NCI-H748 (cell line): Measurements from ENCODE around the gene DCTPP1.

ENCODE experiments used
- DNase-seq: peaks from one replicate; lab custom pipeline; 2025; ENCODE audit not compliant: unreplicated experiment; lab: John Stamatoyannopoulos, UW

Gene DCTPP1

DNA sequence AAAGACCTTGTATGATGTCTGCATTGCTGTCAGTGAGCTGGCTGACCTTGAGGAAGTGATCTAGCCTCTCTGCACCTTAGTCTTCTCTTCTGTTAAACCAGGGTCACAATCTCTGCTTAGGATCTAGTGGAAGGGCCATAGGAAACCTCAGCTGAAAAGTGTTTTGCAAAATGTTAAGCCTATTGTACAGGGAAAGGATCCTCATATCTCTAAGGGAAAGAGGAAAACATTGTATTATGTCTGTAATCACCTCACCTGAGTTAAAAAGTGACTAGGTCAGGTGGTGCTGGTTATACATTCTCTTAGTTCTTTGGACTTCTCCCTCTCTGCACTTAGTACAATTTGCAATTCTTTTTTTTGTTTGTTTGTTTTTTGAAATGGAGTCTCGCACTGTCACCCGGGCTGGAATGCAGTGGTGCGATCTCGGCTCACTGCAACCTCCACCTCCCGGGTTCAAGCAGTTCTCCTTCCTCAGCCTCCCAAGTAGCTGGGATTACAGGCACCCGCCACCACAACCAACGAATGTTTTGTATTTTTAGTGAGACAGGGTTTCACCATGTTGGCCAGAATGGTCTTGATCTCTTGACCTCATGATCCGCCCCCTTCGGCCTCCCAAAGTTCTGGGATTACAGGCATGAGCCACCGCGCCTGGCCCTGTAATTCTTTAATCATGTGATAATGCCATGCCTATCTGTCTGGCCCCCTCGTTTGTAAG is 17.8 kb upstream of the DCTPP1 start:
- no peak for DNase-seq

DNA sequence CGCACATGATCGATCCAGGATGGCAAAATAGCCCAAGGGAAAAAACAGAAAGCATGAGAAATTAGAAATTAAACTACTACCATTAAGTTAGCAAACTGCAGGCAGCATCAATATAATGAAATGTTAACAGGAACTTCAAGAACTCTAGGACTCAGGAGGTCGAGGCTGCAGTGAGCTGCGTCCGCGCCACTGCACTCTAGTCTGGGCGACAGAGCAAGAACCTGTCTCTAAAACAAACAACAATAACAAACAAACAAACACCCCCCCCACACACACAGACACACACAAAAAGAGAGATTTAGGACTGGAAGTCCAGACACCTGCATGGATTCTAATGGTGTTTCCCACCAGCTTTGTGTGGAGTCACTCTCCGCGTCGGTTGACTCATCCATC is 16.4 kb upstream of the DCTPP1 start:
- DNase-seq: no peak

DNA sequence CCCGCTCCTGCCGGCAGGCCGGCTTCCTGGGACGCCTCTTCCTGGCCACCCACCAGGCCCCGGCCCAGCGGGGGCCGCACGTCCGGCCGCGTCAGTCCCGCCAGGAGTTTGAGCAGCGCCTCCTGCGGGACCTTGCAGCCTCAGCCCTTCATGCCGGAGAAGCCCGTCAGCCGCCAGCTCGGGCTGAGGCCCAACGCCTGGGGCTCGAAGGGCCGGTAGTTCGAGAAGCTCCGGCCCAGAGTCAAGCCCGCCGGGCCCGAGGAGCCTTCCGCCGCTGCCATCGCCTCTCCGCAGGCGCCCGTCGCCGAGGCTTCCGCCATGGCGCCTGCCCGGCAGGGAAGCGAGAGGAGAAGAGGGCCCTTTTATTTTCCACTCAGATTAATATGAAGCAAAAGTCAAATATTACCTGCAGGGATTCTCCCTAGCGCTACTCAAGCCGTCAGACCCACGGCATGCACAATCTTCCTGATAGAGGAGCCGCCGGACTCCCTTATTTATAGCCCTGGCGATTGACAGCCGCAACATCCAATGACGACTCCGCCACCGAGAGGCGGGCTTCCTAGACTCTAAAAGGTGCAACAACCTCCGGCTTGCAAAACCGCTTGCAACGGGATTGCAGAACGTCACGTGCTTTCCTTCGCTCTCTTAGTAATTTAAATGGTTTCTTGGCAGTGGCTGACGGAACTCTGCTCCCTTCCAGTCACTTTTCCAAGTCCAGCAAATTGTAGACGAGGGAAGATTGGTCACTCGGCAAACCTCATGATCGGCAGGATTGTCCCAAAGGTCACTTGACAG is 15.8 kb upstream of the DCTPP1 start, which contains the start of gene SEPHS2:
Gene SEPHS2 (minus strand): TSS at position 467 of the 795 bp plus-strand sequence. CDS start 147 bp downstream, at position 320.
- DNase-seq: peak; percentile 95

DNA sequence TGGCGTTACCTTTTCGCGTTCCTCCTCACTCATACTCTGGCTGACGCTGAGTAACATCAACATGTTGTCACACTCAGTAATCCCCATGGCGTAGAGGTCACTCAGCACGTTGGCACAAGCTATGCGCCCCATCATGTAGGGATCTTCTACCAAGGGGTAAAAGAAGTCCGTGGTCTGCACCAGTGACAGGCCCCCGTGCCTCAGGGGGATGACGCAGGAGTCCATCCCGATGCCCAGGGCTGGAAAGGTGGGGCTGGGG is 15.2 kb upstream of the DCTPP1 start:
- peak; percentile 33 for DNase-seq

- peak; percentile 26 for DNase-seq
Measured at GRCh38 chr16:30444231-30445148, 14.7 kb upstream of the DCTPP1 start.

DNA sequence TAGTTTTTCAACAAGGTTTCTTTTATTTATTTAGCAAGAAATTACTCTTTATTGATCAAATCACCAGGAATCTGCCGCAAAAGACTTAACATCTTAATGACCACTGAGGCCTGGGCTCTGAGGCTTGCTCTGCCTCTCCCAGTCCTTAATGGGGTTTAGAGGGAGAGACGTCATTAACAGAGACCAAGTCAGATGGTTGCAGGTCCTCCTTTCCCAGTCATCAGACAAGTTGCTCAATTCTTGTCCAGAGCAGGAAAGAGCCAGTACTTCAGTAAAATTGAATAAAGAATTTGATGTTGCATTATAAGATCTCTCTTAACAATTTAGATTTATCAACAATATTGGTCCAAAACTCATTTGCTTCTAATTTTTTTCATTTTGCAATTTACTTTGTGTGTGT is 13.8 kb upstream of the DCTPP1 start:
- no peak for DNase-seq

- DNase-seq: no peak
Measured at GRCh38 chr16:30439720-30440348, 10.0 kb upstream of the DCTPP1 start.

DNA sequence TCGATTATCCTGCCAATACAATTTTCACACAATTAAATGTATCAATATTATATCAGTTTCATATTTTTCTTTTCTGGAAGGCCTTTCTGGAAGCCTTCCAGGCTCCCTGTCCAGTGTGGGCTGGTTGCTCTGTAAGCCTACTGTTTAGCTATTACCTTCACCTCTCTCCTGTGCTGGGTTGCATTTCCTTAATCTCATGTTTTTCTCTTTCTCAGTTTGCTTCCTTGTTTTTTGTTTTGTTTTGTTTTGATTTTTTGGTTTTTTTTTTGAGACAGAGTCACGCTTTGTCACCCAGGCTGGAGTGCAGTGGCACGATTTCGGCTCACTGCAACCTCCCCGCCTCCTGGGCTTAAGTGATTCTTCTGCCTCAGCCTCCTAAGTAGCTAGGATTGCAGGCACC is 9.0 kb upstream of the DCTPP1 start:
- no peak for DNase-seq

DNA sequence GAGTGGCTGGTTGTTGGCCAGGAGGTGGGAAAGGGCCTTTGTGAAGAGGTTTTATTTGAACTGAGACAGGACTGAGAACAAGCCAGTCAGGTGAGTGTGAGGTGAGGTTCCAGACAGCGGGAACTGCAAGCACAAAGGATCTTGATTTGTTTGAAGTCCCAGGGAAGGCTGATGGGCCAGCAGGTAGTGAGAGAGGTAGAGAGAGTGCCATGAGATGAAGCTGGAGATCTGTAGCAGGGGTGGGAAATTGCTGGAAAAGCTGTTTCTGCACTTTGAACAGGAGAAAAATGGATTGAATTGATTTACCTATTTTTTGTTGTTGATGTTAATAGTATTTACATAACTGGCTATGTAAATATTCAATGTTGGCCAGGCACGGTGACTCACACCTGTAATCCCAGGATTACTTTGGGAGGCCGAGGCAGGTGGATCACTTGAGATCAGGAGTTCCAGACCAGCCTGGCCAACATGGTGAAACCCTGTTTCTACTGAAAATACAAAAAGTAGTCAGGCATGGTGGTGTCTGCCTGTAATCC is 7.7 kb upstream of the DCTPP1 start:
- DNase-seq: peak; percentile 37

DNA sequence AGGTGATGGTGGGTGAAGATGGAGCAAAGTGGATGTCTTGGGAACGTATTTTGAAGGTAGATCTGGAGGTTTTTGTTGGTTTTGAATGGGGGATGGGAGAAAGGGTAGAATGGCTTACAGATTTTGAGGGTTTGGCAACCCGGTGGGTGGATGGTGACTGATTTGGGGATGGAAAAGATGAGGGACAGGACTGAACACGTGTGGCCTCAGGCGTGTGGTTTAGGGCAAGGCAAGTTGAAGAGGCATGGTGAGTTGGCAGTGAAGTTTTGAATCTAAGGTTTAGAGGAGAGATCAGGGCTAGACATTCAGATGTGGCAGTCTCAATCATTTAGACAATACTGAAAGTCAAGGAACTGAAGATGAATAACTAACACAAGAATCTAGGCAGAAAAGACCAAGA is 5.0 kb upstream of the DCTPP1 start:
- no peak for DNase-seq

DNA sequence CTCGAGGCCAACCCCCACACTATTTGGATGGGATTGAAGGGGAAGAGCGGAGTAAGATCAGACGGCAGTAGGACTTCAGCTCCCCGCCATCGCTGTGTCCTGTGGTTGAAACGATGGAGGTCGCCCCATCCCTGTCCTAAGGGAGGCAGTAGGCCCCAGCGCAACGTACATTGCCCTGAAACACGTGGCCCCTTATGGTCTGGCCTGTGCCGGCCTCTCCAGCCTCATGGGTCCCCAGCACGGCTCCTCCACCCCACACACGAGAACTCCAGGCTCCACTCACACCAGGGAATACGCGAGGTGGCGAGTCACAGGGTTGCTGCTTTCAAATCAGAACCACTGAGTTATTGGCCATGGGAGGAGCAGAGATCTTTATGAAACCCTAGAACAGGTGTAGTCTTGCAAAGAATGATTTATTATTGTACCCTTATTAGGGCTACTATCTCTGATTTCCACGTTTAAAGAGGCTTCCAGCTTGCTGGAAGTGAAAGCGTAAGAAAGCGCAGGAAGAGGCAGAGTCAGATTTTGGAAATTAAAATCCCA is 669 bp upstream of the DCTPP1 start:
- no peak for DNase-seq

- no peak for DNase-seq
Measured at GRCh38 chr16:30429418-30429677, 482 bp downstream of the DCTPP1 start.

DNA sequence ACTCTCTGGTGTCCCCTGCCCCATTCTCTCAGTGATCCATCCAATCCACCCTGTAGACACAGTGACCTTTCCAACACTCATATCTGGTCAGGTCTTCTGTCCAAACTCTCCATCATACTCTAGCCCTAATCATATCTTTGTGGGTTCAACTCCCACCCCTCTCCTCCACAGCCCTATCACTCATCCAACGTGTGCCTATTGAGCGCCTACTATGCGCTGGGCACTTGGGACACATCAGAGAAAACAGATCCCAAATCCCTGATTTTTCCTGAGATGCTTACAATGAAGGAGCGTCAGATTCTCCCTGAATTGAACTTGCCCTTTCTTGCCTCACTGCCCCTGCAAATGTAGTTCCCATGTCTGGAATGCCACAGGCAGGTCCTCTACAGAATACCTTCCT is 1.8 kb downstream of the DCTPP1 start:
- DNase-seq: no peak

- no peak for DNase-seq
Measured at GRCh38 chr16:30421010-30421409, 8.8 kb downstream of the DCTPP1 start.

DNA sequence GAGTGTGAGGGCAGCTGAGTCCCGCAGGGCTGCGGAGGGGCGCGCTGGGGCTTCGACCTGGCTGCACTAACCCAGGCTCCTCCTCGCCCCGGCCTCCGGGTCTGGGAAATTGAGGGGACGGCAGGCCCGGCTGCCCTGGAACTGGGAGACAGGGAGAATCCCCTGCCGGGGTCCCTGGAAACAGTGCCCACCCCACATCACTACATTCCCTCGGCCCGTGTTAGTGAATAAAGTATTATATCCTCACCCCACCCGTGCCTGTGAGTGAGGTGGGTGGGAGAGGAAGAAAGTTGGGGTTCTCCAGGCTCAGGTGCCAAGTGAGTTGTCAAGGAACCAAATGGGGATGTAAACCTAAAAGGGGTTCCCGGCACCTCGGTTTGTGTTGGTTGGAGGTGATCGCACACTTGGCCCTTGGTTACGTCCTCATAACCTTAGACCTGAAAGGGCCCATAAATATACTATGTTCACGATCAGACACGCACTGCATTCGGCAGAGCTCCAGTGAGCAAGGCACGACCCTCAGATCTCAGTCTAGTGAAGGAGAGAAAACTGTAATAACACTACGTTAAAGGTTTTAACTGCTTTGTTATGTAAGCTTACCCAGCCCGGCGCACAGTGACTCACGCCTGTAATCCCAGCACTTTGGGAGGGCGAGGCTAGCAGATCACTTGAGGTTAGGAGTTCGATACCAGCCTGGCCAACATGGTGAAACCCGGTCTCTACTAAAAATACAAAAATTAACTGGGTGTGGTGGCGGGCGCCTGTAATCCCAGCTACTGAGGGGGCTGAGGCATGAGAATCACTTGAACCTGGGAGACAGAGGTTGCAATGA is 11.3 kb downstream of the DCTPP1 start:
- DNase-seq: no peak

GRCh38 chr16:30417529-30418349 is 12.1 kb downstream of the DCTPP1 start:
- peak; percentile 96 for DNase-seq

DNA sequence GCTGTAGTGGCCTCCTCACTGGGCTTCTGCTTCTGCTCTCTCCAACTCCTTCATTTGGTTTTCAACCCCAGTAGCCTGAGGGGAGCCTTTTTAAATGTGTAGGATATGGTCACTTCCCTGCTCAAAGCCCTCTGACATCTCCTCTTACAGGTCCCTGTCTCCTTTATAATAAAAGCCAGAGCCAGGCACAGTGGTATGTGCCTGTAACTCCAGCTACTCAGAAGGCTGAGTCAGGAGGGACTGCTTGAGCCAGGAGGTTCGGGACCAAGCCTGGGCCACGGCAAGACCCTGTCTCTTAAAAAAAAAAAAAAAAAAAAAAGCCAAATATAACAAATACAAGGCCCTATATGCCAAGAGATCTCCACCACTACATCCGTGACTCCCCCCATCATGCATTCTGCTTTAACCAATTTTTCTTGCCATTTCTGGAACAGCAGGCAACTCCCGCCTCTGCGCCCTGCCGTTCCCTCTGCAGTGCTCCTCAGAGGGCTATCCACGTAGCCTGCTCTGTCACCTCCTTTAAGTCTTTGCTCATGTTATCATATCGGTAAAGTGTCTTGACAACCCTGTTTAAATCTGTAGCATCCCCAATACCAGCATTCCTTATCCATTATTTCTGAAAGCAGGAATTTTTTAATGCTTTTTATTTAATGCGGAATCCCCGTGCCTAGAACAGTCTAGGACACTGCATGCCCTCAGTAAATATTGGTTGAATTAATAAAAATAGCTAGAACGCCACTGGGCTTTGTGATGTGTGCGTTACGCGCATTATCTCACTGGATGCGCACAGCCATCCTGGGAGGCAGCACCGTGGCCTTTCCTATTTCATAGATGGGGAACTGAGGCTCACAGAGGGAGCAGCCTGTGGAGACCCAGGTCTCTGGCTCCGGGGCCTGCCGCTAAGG is 13.0 kb downstream of the DCTPP1 start:
- peak; percentile 41 for DNase-seq

DNA sequence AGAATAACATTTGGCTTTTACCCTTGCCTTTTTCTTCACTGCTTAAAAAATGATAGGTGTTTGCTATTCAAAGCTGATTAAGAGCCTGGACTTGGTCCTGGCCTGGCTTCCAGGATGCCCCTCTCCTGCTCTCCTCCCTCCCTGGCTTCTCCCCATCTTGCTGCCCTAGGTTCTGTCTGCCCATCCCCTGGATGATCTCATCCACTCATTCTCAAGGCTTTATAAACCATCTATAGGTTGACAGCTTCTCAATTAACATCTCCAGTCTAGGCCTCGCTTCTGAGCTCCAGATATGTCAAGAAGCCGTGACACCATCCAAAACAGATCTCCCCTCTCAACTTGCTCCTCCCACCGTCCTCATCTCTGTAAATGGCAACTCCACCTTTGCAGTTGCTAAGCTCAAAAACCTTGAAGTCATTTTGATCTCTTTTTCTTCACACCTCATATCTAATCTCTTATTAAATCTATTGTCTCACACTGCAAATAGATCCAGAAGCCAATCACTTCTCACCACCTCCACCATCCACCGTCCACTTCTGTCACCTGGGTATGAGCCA is 13.7 kb downstream of the DCTPP1 start:
- no peak for DNase-seq
